CD4-positive, alpha-beta T cell treated with Interleukin-2 at 100 ng/mL for 4 hours (primary cell): ENCODE data around the gene CYP2J2.
A peak's percentile ranks its signal among the peaks of the same experiment; 100 is the strongest.
"Not testable (repeated sequence)": the region's sequence is repeated elsewhere in the genome, so short reads cannot be mapped to it uniquely, and the experiment has no call there.

ENCODE experiments used
- DNase-seq: peaks from one replicate; pipeline ENCODE4 v3.0.0-alpha.2; 2020; ENCODE audit warnings: low spot score

The CYP2J2 gene

GRCh38 chr1:59926381-59927123 is at the start of gene CYP2J2:
Gene CYP2J2 (minus strand): TSS chr1:59926773. CDS start chr1:59926746, 27 bp downstream.
- peak; percentile 17 for DNase-seq

- no peak for DNase-seq
Measured at GRCh38 chr1:59973719-59974118, 47.1 kb upstream of the CYP2J2 start.

GRCh38 chr1:59972216-59972927 is 45.8 kb upstream of the CYP2J2 start:
- DNase-seq: no peak

- DNase-seq: peak; percentile 32
Measured at GRCh38 chr1:59971464-59971911, 44.9 kb upstream of the CYP2J2 start.

GRCh38 chr1:59969542-59970175 is 43.1 kb upstream of the CYP2J2 start:
- DNase-seq: not testable (repeated sequence)

- not testable (repeated sequence) for DNase-seq
Measured at GRCh38 chr1:59968746-59969145, 42.2 kb upstream of the CYP2J2 start.

GRCh38 chr1:59967780-59968179 is 41.2 kb upstream of the CYP2J2 start:
- DNase-seq: no peak

GRCh38 chr1:59967141-59967697 is 40.6 kb upstream of the CYP2J2 start:
- no peak for DNase-seq

- DNase-seq: no peak
Measured at GRCh38 chr1:59952065-59952464, 25.5 kb upstream of the CYP2J2 start.

GRCh38 chr1:59949648-59950047 is 23.1 kb upstream of the CYP2J2 start:
- no peak for DNase-seq

- DNase-seq: no peak
Measured at GRCh38 chr1:59948990-59949389, 22.4 kb upstream of the CYP2J2 start.

- peak; percentile 51 for DNase-seq
Measured at GRCh38 chr1:59947047-59947938, 20.7 kb upstream of the CYP2J2 start.

GRCh38 chr1:59945790-59946189 is 19.2 kb upstream of the CYP2J2 start:
- no peak for DNase-seq

GRCh38 chr1:59939393-59939792 is 12.8 kb upstream of the CYP2J2 start:
- no peak for DNase-seq

- no peak for DNase-seq
Measured at GRCh38 chr1:59937636-59938210, 11.2 kb upstream of the CYP2J2 start.

- DNase-seq: no peak
Measured at GRCh38 chr1:59936358-59936821, 9.8 kb upstream of the CYP2J2 start.

GRCh38 chr1:59928996-59929395 is 2.4 kb upstream of the CYP2J2 start:
- DNase-seq: no peak

- no peak for DNase-seq
Measured at GRCh38 chr1:59927213-59927612, 640 bp upstream of the CYP2J2 start.

- no peak for DNase-seq
Measured at GRCh38 chr1:59924653-59925052, 1.9 kb downstream of the CYP2J2 start.

- not testable (repeated sequence) for DNase-seq
Measured at GRCh38 chr1:59921258-59921899, 5.2 kb downstream of the CYP2J2 start.

GRCh38 chr1:59919746-59920145 is 6.8 kb downstream of the CYP2J2 start:
- no peak for DNase-seq
